Measurements from ENCODE around the gene TMEM273. TPM values are rescaled to one million over a fixed set of nuclear protein-coding genes. Genes with fewer than 3 reads are reported as not detected.
A peak's percentile ranks its signal among the peaks of the same experiment; 100 is the strongest.

Gene TMEM273
- polyA plus RNA-seq, 1 donor: 6.3 TPM

DNA sequence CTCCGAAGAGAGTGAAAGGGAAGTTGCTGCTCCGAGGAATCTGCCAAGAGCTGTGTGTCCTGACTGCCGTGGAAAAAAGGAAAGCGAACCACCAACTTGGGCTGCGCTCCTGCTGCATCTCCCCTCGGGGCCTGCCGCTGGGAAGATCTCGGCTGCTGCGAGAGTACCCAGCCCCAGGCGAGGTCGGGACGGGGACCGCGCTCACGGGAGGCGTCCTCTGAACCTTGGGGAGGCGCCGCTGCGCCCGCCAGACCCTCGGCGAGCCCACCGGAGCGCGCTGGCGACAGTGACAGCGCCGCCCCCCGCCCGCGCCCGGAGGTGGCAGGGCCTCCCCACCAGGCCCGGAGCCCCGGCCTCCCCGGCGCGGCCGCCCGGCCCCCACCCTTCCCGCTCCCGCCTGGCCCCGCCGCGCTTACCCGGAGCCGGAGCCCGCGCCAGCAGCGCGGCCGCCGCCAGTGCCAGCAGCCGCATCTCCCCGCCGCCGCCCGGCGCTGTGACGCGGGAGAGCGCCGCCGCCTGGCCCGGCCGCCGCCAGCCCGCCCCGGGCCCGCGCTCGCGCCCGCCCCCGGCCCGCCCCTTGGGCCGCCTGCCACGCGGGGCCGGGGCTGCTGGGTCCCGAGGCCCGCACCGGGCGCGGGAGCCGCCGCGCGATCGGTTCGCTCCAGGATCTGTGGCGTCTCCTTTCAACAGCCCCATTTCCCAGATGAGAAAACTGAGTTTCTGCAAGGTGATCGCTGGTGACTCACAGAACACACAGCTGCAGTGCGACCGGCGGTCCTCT lies 73.0 kb downstream of the TMEM273 start, which contains the start of gene VSTM4:
Gene VSTM4 (minus strand): TSS at position 508 of the 781 bp plus-strand sequence. CDS start 37 bp downstream, at position 471.
- DNase-seq: peak; percentile 62

DNA sequence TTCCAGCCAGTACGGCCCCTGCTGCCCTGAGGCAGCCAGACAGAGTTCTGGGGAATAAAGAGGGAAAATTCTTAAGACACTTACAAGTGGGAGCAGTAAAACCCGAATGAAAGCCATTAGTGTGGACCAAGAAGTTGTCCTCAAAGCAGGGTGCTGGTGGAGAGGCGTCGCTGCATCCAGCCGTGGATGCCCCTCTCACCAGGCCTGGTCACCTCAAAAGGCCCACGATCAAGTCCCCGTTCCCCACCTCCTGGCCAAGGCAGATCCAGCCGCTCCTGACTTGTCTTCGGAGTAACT lies 73.5 kb downstream of the TMEM273 start:
- DNase-seq: no peak

DNA sequence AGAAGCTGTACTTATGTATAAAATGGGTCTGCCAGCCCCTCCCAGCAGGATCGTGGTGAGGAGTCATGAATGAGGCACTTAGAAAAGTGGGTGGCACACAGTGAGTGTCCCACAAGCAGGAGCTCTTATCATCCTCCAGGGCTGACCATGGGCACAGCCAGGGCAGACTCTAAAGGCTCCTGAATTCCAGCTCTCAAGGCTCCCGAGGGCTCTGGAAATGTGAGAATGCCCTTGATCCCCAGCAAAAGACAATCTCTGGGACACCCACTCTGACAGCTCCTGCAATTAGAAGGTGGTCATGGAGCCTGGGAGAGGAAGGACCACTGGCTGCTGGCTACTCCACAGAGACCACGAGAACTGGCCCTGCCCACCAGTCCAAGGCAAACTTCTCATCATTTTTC lies 74.5 kb downstream of the TMEM273 start:
- DNase-seq: no peak

DNA sequence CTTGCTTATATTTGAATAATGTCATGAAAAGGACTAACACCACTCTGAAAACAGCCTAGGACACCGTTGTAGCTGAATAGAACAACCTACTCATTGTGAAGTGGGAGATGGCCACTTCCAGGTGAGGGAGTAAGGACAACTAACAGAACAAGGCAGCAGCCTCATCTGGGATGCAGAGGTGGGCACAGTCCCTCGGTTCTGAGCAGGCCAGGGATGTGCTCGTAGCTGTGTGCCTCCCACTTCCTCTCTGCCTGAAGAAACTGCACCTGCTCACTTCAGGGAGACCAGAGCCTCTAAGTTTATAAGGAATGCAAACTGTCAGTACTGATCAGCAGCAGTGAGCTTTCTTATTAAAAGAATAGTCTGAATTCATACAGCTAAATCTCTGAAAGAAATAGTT lies 75.3 kb downstream of the TMEM273 start:
- DNase-seq: no peak

DNA sequence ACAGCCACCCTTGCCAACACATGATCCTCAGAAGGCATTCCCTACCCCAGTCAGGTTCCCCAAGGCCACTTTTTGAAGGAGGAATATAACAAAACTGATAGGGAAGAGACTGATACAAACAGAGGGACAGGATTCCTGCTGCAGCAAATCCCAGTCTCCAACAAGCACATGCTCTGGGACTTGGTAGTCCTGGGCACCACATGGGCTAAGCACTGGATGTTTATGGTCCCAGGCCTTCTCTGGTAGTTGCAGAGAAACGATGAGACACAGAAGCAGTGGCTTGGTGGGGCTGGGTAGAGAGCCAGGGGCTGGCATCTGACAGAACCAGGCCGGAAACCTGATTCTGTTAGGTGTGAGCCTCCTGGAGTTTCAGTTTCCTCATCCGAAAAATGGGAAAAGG lies 76.1 kb downstream of the TMEM273 start:
- no peak for DNase-seq

DNA sequence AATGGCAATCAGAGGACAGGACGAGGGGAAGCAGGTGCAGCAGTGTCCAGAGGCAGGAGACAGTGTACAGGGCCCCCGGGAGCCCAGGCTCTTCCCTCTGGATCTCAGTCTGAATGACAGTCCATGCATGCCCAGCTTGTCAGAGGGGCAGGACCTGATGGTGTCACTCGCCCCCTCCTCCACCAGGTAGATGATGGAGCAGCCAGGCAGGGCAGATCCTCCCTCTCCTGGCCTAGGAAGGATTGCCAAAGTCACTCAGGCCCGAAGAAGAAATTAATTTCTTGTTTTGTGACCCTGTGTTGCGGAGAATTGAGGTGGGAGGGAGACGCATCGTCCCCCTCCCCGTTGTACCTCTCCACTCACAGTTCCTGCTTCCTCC lies 76.9 kb downstream of the TMEM273 start:
- DNase-seq: no peak

DNA sequence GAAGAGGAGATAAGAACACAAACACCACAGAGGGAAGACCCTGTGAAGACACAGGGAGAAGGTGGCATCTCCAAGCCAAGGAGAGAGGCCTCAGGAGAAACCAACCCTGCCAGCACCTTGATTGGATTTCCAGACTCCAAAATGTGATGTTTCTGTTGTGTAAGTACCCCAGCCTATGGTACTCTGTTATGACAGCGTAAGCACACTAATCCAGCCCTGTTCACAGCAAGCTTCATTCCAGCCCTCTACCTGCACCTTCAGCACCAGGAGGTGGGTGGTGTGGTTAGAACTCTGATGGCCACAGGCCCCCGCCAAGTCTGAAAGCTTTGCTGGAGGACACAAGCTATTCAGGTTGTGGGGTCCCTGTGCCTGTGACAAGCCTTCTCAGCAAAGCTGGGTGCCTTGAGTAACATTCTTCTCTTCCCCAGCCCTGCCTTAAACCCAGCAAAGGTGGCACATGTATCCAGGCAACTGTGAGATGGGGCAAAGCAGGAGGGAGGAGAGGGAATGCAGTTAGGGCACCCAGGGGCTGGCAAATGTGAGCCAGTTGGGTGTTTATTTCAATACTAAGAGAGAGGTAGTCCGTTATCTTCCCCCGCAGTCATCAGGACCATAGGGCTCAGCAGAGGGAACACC lies 77.4 kb downstream of the TMEM273 start:
- no peak for DNase-seq

DNA sequence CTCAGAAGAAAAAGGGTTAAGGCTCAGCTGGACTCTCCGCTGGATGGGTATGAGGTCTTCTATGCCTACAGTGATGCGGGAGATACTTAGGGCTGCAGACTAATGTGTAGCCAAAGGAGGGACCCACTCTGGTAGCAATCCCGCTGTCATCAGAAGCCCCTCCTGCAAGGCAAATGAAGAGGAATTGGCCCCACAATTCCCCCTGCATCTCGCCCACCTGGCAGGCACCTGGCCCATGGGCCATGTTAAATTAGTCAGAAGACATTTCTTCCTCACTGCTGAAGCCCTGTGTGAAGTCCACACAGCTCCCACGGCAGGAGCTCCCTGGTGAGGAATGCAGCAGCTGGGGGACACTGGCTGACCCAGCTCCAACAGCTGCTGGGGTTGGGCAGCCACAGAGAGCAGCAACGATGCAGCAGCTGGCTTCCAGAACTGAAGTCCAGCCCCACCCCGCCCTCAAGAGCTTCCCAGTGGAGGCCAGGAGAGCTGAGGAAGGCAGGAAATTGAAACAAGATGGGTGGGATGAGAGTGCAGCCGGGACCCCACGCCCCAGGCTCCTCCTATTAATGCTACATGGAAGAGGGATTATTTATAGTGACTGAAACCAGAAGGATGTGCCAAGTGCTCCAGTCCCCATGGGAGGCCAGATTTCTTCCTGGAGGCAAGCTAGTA lies 78.4 kb downstream of the TMEM273 start:
- DNase-seq: peak; percentile 74

DNA sequence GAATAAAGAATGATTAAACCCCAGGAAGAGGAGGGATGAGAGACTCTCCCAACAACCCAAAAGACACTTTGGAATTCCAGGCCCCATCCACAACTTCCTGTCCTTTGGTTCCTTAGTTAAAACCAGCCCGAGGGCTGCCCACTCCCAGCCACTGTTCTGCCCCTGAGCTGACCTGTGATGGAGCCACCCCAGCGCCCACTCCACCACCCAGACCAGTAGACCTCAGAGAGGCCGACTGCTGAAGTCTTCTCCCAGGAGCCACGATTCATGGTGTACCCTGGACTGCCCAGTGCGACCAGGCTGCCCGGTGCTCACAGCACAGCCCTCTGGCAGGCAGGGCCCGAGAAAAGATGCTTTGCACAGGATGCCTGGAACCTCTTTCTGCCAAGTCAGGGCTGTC lies 79.5 kb downstream of the TMEM273 start:
- DNase-seq: no peak

DNA sequence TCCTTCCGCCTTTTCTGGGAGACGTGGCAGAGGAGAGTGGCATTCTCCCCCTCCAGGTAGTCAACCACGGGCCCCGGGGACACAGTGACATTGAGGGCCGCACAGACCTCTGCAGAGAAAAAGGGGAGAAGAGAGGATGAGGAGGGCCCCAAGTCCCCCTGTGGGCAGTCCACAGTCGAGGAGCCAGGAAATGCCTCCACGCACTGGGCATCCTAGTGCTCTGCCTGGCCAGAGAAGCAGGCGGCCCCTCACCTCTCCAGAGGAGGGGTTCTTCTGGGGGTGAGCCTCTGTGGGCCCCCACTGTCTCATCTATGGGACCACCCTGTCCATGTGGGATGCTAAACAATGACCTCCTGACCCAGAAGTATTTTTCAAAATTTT lies 80.3 kb downstream of the TMEM273 start:
- no peak for DNase-seq

DNA sequence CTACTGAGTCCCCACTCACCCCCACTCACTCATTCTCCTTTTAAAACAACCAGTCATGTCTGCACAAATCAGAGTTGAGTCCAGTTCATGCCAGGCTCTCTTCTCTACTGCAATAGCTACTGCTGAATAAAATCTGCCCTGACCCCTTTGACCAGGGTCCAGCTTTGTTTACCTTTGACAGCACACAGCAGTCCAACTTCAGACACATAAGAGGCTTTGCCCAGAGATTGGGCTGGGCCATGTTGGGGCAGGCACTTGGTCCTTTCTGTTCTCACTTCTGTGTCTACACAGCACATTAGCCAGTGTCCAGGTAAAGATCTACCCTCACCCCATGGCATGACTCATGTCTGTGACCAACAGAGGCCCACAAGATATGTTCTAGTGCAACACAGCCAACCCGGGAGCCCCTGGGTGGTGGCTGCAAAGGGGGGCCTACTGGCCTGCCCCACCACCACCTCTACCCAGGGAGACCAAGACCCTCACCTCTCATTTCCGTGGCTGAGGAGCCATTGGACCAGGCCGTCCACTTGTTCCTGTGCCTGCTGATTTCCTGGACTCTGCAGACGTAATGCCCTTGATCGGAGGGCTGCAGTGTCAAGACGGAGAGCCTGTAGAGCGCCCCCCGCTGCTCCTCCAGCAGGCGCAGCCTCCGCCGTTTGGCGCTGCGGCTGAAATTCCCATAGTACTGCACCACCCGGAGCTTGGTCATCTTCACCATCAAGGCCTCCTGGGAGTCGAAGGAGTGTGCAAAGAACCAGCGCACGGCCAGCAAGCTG lies 80.9 kb downstream of the TMEM273 start:
- DNase-seq: no peak

DNA sequence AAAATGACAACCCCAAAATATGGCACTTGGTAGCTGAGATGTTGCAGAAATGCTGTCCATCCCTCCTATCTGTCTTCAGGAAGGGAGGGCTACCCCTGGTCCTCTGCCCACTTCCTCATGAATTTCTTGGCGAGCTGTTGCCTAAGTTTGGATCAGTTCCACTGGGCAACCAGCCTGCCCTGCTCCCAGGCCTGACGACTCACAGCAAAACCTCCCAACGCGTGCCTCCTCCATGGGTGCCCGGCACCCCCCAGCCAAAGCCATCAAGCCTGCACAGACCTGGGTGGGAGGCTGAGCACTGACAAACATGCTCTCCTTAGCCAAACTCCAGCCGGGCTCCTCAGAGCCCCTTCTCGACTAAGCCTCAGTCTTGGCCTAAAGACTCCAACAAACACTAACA lies 81.7 kb downstream of the TMEM273 start:
- no peak for DNase-seq

DNA sequence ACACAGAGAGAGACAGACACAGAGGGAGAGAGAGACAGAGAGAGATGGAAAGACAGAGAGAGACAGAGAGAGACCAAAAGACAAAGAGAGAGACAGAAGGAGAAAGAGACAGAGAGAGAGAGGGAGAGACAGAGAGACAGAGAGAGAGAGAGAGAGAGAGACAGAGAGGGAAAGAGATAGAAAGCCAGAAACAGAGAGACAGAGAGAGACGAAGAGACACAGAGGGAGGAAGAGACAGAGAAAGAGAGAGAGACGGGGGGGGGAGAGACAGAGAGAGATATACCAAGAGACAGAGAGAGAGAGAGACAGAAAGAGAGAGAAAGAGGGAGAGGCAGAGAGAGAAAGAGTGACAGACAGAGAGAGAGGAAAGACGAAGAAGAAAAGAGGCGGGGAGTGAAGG lies 83.1 kb downstream of the TMEM273 start:
- no peak for DNase-seq

Other genes starting within 250 kb of the TMEM273 start
- gene LRRC18, start 248.6 kb downstream of the TMEM273 start, polyA plus RNA-seq (ENCODE audit: insufficient read length): 0.12 TPM
- 53.3 TPM for gene VSTM4, start 72.9 kb downstream of the TMEM273 start, polyA plus RNA-seq (ENCODE audit: insufficient read length)
- not detected for gene FAM170B, start 54.4 kb downstream of the TMEM273 start, polyA plus RNA-seq (ENCODE audit: insufficient read length)
- gene C10orf71, start 110.8 kb upstream of the TMEM273 start, polyA plus RNA-seq (ENCODE audit: insufficient read length): 41.8 TPM
- gene DRGX, start 207.7 kb upstream of the TMEM273 start, polyA plus RNA-seq (ENCODE audit: insufficient read length): not detected